Breast epithelium (tissue), 4 donors: ENCODE measurements around the gene NOX5. TPM values are rescaled to one million over a fixed set of nuclear protein-coding genes. Genes with fewer than 3 reads are reported as not detected.

Experiments
- DNase-seq, 2 donors: peaks; one replicate each; pipeline ENCODE4 v3.0.0-alpha.2; 2019; ENCODE audit warnings: low spot score in 2 of 2
- H3K27ac ChIP-seq, 2 donors: fragments of 200-600 bp; sonication (generic) in 1 of 2; one replicate each; pipeline ENCODE4 v1.5.1; 2016 to 2019; ENCODE audit warnings: mild to moderate bottlenecking in 1 of 2
- H3K27me3 ChIP-seq, 2 donors: fragments of 200-600 bp; sonication (generic) in 1 of 2; one replicate each; pipeline versions ENCODE4 v1.5.1 to v1.6.0; 2017 to 2019; ENCODE audit warnings: control low read depth in 1 of 2, mild to moderate bottlenecking in 1 of 2
- H3K36me3 ChIP-seq: fragments of 200-600 bp; one replicate; pipeline ENCODE4 v1.5.1; 2019
- H3K4me1 ChIP-seq, 2 donors: fragments of 200-600 bp; sonication (generic); one replicate each; pipeline ENCODE4 v1.5.1; 2016 to 2019; ENCODE audit warnings: control low read depth in 1 of 2
- H3K4me3 ChIP-seq, 3 donors: fragments of 200-600 bp; sonication (generic); 1 replicate in 2 of 3; 2 replicates in 1 of 3; pipeline ENCODE4 v1.5.1; 2016 to 2019; ENCODE audit warnings: mild to moderate bottlenecking in 3 of 3, moderate library complexity in 2 of 3
- H3K9me3 ChIP-seq, 2 donors: fragments of 200-600 bp; sonication (generic) in 1 of 2; one replicate each; pipeline ENCODE4 v1.5.1; 2016 to 2019; ENCODE audit warnings: control low read depth in 1 of 2
- POLR2A ChIP-seq: fragments of 450-650 bp; IDR thresholded peaks from one replicate; pipeline ENCODE4 v1.6.1; 2016; ENCODE audit warnings: antibody characterized with exemption, mild to moderate bottlenecking, moderate library complexity
- POLR2AphosphoS5 ChIP-seq, 3 donors: sonication (generic); formaldehyde crosslinking; IDR thresholded peaks; one replicate each; pipeline ENCODE4 v1.6.1; 2017; ENCODE audit warnings: antibody characterized with exemption in 3 of 3
- intact Hi-C: fragments of 100-400 bp; cut with DNase I; formaldehyde crosslinking; loops from one replicate; pipeline ENCODE4 v1.15.1; 2023; ENCODE audit warnings: low total_unique reads
- total RNA-seq, 3 donors: library from RNA; depleted of rRNA; stranded (reverse); fragments of >200 nt; gene quantifications; one replicate each; pipeline ENCODE4 v1.1.0, GENCODE V29; 2016
- TF ChIP-seq, protein P1 (sequence below), 3 donors: fragments of 450-650 bp; IDR thresholded peaks; one replicate each; pipeline ENCODE4 v1.5.1; 2016 to 2017; ENCODE audit warnings: antibody characterized with exemption in 3 of 3, mild to moderate bottlenecking in 3 of 3, moderate library complexity in 3 of 3

NOX5 gene
- total RNA-seq, 3 donors from 2014 or later, result 1.0 to 2.6 (median 1.9) TPM

DNA sequence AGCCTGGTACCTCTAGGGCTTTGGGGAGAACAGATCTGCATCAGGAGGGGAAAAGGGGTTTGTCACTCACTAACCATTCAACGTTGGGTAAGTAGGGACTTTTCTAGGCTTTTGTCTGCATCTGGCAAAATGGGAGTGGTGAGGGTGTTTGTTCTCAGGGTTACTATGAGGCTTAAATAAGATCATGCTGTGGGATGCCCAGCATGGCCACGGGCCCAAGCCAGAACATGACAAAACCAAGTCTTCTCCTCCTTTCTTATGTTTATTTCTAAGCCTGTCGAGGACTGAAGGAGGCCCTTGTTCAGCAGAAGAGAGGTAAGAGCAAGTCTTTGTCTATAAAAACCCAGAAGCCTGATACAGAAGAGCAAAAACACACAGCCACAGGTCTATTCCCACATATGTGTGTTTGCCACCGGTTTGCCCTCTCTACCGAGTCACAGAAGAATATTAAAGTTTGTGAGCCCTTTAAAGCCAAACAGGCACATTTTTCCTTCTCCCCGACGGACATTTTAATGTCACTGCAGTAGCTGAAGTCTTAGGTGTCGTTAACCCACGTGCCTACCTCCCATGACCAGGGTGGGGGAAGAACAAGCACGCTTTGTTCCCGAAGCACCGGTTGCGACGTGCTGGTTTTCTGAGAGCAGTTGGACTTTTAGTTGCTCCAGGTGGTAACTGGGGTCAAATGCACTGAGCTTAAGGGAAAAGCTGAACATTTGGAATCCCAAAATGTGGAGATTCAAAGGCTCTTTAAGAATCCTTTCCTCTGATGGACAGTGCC lies 72.1 kb downstream of the NOX5 start:
- no peak for TF ChIP-seq POLR2AphosphoS5 (IDR thresholded peaks at IDR 0.05)
- TF ChIP-seq POLR2A, result no peak
- TF ChIP-seq, protein P1, sequence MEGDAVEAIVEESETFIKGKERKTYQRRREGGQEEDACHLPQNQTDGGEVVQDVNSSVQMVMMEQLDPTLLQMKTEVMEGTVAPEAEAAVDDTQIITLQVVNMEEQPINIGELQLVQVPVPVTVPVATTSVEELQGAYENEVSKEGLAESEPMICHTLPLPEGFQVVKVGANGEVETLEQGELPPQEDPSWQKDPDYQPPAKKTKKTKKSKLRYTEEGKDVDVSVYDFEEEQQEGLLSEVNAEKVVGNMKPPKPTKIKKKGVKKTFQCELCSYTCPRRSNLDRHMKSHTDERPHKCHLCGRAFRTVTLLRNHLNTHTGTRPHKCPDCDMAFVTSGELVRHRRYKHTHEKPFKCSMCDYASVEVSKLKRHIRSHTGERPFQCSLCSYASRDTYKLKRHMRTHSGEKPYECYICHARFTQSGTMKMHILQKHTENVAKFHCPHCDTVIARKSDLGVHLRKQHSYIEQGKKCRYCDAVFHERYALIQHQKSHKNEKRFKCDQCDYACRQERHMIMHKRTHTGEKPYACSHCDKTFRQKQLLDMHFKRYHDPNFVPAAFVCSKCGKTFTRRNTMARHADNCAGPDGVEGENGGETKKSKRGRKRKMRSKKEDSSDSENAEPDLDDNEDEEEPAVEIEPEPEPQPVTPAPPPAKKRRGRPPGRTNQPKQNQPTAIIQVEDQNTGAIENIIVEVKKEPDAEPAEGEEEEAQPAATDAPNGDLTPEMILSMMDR (IDR thresholded peaks at IDR 0.05), result no peak
- Histone ChIP-seq H3K36me3 (no peaks in the 10 kb centered on the region), H3K27ac (peak overlapping the region in 1 of 2 donors; percentile 19), H3K27me3 (no peaks in the 10 kb centered on the region), H3K4me3 (no peak overlapping the region), H3K9me3 (no peaks in the 10 kb centered on the region), H3K4me1 (peaks cover 5 to 9% of the 10 kb centered on the region in 2 donors)
- intact Hi-C loops, result no loop called here
- no peak for DNase-seq

DNA sequence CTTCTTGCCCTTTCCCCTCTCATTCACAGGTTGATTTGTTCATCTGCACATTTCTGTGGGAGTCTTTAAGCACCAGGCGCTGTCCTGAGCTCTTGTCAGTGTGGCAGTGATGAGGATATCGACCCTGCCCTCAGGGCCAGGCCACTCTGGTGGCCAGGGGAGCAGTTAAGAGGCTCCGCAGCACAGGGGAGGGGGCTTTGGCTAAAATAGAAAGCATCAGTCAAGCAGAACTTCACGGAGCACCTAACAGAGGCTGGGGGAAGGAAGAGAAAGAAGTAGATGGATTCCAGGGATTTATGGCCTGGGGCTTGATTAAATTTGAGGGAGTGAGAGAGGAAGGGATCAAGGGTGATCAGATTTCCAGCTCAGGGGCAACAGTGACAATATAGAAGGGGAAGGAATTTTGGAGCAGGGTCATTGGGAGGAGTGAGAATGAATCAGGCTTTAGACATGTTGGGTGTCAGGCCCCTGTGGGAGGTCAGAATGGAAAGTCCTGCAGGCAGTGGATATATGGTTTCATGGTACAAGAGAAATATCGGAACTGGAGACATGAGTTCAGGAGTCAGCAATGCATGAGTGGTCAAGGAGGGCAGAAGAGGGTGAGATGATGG lies 73.0 kb downstream of the NOX5 start:
- peak overlapping the region; percentile 19 to 50 for H3K27ac ChIP-seq
- intact Hi-C loops, result no loop called here
- H3K36me3 ChIP-seq, result no peaks in the 10 kb centered on the region
- TF ChIP-seq POLR2A (no peak), POLR2AphosphoS5 (IDR thresholded peaks at IDR 0.05) (no peak)
- TF ChIP-seq, protein P1 (IDR thresholded peaks at IDR 0.05), result no peak
- H3K9me3 ChIP-seq, result no peaks in the 10 kb centered on the region
- H3K4me3 ChIP-seq, result no peak overlapping the region
- no peak for DNase-seq
- H3K27me3 ChIP-seq, result no peaks in the 10 kb centered on the region
- H3K4me1 ChIP-seq, result peaks cover 1 to 5% of the 10 kb centered on the region in 2 donors

DNA sequence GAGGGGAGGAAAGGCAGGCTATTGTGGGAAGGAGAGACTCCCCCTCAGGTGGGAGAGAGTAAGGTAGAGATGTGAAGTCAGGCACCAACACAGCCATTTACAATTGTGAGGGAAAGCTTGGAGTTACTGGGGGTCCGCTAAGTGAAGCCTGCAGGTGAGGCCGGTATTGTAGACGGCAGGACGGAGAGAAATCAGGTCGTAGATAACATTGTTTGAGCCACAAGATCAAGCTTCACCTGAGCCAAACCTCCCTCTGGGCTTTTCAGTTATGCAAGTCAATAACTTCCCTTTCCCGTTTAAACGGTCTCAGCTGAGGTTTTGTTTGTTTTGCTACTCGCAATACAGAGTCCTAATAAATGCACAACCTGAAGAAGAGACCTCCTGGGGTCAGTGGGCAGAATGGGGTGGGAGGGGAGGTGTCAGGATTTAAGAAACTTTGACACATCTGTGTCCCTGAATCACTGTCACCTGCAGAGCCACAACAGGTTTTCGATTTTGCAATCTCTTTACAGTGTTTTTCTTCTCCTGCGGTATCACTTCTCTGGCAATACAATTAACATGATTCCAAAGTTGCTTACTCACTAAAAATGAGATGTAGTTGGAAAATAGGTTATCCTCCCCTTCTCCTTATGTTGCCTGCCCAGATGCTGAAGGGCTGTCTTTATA lies 73.9 kb downstream of the NOX5 start:
- Histone ChIP-seq H3K36me3 (no peaks in the 10 kb centered on the region), H3K4me3 (no peak overlapping the region), H3K4me1 (no peaks in the 10 kb centered on the region), H3K9me3 (no peaks in the 10 kb centered on the region), H3K27ac (peak overlapping the region; percentile 50 to 59), H3K27me3 (no peaks in the 10 kb centered on the region)
- intact Hi-C loops, result no loop called here
- no peak for DNase-seq
- TF ChIP-seq, protein P1 (IDR thresholded peaks at IDR 0.05), result no peak
- TF ChIP-seq POLR2A, result no peak
- TF ChIP-seq POLR2AphosphoS5 (IDR thresholded peaks at IDR 0.05), result no peak

DNA sequence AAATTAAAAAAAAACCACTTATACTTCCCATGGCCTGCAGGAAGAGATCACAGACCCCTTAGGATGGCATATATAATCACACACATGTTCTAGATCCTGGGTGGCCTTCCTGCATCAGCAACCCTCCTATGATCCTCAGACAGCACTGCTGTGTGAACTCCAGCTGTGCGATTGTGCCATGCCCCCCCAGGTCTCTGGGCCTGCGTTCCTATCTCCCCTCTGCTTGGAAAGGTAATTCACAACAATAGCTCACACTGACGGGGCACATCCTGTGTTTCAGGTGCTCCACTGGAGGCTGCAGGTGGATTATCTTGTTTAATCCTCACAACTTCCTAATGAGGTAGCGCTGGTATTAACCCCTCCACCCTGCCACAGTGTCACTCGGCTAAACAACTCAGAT lies 74.8 kb downstream of the NOX5 start:
- Histone ChIP-seq H3K4me3 (no peak overlapping the region), H3K36me3 (no peaks in the 10 kb centered on the region), H3K27ac (peak overlapping the region; percentile 33 to 52), H3K9me3 (no peaks in the 10 kb centered on the region), H3K27me3 (no peaks in the 10 kb centered on the region), H3K4me1 (no peaks in the 10 kb centered on the region)
- no peak for TF ChIP-seq POLR2AphosphoS5 (IDR thresholded peaks at IDR 0.05)
- TF ChIP-seq POLR2A, result no peak
- TF ChIP-seq, protein P1 (IDR thresholded peaks at IDR 0.05), result no peak
- intact Hi-C loops, result no loop called here
- DNase-seq, result no peak
